ENCODE results near the gene GPSM1.

The GPSM1 gene

GRCh38 chr9:136322756-136323330, 4.5 kb upstream of the GPSM1 start:
- H3K36me3 ChIP-seq (ENCODE audit: insufficient read depth, low read length) = no peaks in the 10 kb centered on the region
- H2AFZ ChIP-seq (ENCODE audit: low read depth, low read length) = no peak overlapping the region
- TF ChIP-seq EZH2 (IDR thresholded peaks at IDR 0.05; ENCODE audit: borderline replicate concordance, low read depth, low read length, severe bottlenecking) = no peak
- no peak for TF ChIP-seq CTCF (IDR thresholded peaks at IDR 0.05; ENCODE audit: borderline replicate concordance, extremely low read depth, low read length, poor library complexity, severe bottlenecking)
- H3K27me3 ChIP-seq (ENCODE audit: insufficient read depth, low read length, poor library complexity) = peaks cover 39% of the 10 kb centered on the region
- no peak overlapping the region for H3K9ac ChIP-seq (ENCODE audit: low read depth, low read length)
- peaks cover 6% of the 10 kb centered on the region; the same call in 1 of the 2 replicates for H3K4me1 ChIP-seq (ENCODE audit: insufficient read depth, low read length)
- H3K4me2 ChIP-seq (ENCODE audit: insufficient read depth, low read length) = no peak overlapping the region
- DNase-seq (no peak), ATAC-seq (ENCODE audit: insufficient read depth, low read depth) (no peak)
- peaks cover 8% of the 10 kb centered on the region; the same call in 1 of the 2 replicates for H4K20me1 ChIP-seq (ENCODE audit: insufficient read depth, low read length)
- H3K9me3 ChIP-seq (ENCODE audit: insufficient read depth, low read length, severe bottlenecking) = no peaks in the 10 kb centered on the region
- H3K79me2 ChIP-seq (ENCODE audit: insufficient read depth, low read length) = no peaks in the 10 kb centered on the region
- no peak overlapping the region for H3K4me3 ChIP-seq (ENCODE audit: low read depth in 1 of 2, low read length in 2 of 2)
- no peak overlapping the region for H3K27ac ChIP-seq (ENCODE audit: low read length)

- Histone ChIP-seq H4K20me1 (ENCODE audit: insufficient read depth, low read length) (peaks cover 8% of the 10 kb centered on the region; the same call in 1 of the 2 replicates), H2AFZ (ENCODE audit: low read depth, low read length) (no peak overlapping the region), H3K36me3 (ENCODE audit: insufficient read depth, low read length) (no peaks in the 10 kb centered on the region), H3K9ac (ENCODE audit: low read depth, low read length) (no peak overlapping the region), H3K4me2 (ENCODE audit: insufficient read depth, low read length) (no peak overlapping the region), H3K9me3 (ENCODE audit: insufficient read depth, low read length, severe bottlenecking) (no peaks in the 10 kb centered on the region), H3K27me3 (ENCODE audit: insufficient read depth, low read length, poor library complexity) (peaks cover 39% of the 10 kb centered on the region), H3K79me2 (ENCODE audit: insufficient read depth, low read length) (no peaks in the 10 kb centered on the region), H3K27ac (ENCODE audit: low read length) (no peak overlapping the region), H3K4me1 (ENCODE audit: insufficient read depth, low read length) (peaks cover 11% of the 10 kb centered on the region), H3K4me3 (ENCODE audit: low read depth in 1 of 2, low read length in 2 of 2) (no peak overlapping the region)
- ATAC-seq (ENCODE audit: insufficient read depth, low read depth) = no peak
- no peak for TF ChIP-seq EZH2 (IDR thresholded peaks at IDR 0.05; ENCODE audit: borderline replicate concordance, low read depth, low read length, severe bottlenecking)
- no peak for TF ChIP-seq CTCF (IDR thresholded peaks at IDR 0.05; ENCODE audit: borderline replicate concordance, extremely low read depth, low read length, poor library complexity, severe bottlenecking)
- peak; percentile 11 for DNase-seq
These were observed 4.0 kb upstream of the GPSM1 start for GRCh38 chr9:136323371-136323789.

GRCh38 chr9:136324501-136325300, 2.6 kb upstream of the GPSM1 start:
- no peaks in the 10 kb centered on the region for H3K9me3 ChIP-seq (ENCODE audit: insufficient read depth, low read length, severe bottlenecking)
- H3K4me1 ChIP-seq (ENCODE audit: insufficient read depth, low read length) = peaks cover 21% of the 10 kb centered on the region
- H4K20me1 ChIP-seq (ENCODE audit: insufficient read depth, low read length) = peaks cover 17% of the 10 kb centered on the region; the same call in 1 of the 2 replicates
- peaks cover 39% of the 10 kb centered on the region for H3K27me3 ChIP-seq (ENCODE audit: insufficient read depth, low read length, poor library complexity)
- no peak overlapping the region for H3K9ac ChIP-seq (ENCODE audit: low read depth, low read length)
- H3K4me3 ChIP-seq (ENCODE audit: low read depth in 1 of 2, low read length in 2 of 2) = no peak overlapping the region
- ATAC-seq (ENCODE audit: insufficient read depth, low read depth) (no peak), DNase-seq (no peak)
- TF ChIP-seq CTCF (IDR thresholded peaks at IDR 0.05; ENCODE audit: borderline replicate concordance, extremely low read depth, low read length, poor library complexity, severe bottlenecking) (no peak), EZH2 (IDR thresholded peaks at IDR 0.05; ENCODE audit: borderline replicate concordance, low read depth, low read length, severe bottlenecking) (no peak)
- H3K27ac ChIP-seq (ENCODE audit: low read length) = no peak overlapping the region
- no peak overlapping the region for H2AFZ ChIP-seq (ENCODE audit: low read depth, low read length)
- no peaks in the 10 kb centered on the region for H3K36me3 ChIP-seq (ENCODE audit: insufficient read depth, low read length)
- no peaks in the 10 kb centered on the region for H3K79me2 ChIP-seq (ENCODE audit: insufficient read depth, low read length)
- no peak overlapping the region for H3K4me2 ChIP-seq (ENCODE audit: insufficient read depth, low read length)

Measured in DND-41 (cell line).